ENCODE results near the gene DNASE1L2.
A peak's percentile ranks its signal among the peaks of the same experiment; 100 is the strongest.
"Not testable (repeated sequence)": the region's sequence is repeated elsewhere in the genome, so short reads cannot be mapped to it uniquely, and the experiment has no call there.

Gene DNASE1L2

DNA sequence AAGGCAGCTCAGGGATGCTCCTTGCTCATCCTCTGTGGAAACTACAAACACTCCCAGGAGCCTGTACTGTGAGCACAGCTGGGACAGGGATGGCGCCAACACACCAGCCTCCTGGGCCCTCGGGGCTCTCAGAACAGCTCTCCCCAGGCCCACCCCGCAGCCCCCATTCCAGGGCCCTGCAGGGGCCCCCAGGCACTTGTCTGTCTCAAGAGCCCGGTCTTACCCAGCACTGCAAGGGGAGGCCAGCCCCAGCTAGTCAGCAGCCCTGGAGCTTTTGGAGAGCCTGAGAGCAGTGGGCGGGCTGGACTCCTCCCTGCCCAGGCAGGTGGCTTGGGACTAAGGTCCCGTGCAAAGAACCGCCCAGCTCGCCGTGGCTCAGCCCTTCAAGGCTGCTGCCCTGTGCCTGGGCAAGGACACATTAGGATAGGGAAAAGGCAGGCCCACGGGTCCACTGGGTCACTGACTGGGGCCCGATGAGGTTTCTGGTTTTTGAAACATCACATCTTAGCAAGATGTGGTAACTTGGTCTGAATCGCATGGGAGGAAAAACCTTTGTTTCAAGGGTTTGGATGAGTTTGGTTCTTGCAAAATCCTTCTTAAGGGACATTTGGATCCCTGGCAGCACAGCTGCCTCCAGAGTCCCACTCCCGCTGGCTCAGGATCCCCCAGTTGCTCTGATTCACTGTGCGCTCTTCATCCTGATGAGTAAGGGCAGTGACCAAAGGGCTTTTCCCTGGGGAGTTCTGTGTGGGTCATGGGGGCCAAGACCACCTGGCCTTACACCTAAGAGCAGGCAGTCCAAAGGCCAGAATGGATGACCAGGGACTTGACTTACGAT, 2.8 kb downstream of the DNASE1L2 start:
- Mint-ChIP-seq H3K27me3 (no peaks in the 10 kb centered on the region), H3K4me3 (no peak overlapping the region), H3K36me3 (peaks cover 2% of the 10 kb centered on the region), H3K9me3 (no peaks in the 10 kb centered on the region), H3K27ac (no peak overlapping the region), H3K4me1 (no peaks in the 10 kb centered on the region)

DNA sequence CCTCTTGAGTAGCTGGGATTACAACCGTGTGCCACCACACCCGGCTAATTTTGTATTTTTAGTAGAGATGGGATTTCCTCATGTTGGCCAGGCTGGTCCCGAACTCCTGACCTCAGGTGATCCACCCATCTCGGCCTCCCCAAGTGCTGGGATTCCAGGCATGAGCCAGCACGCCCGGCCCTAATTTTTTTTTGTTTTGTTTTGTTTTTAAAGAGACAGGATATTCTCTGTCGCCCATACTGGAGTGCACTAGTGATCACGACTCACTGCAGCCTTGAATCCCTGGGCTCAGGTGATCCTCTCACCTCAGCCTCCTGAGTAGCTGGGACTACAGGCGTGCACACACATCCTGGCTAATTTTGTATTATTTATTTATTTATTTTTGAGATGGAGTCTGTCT, 4.1 kb downstream of the DNASE1L2 start:
- H3K4me1 Mint-ChIP-seq, H3K4me3 Mint-ChIP-seq, H3K36me3 Mint-ChIP-seq, H3K9me3 Mint-ChIP-seq, H3K27ac Mint-ChIP-seq, H3K27me3 Mint-ChIP-seq: not testable (repeated sequence)

- Mint-ChIP-seq H3K36me3 (peaks cover 2% of the 10 kb centered on the region), H3K27me3 (no peaks in the 10 kb centered on the region), H3K9me3 (no peaks in the 10 kb centered on the region), H3K4me1 (no peaks in the 10 kb centered on the region), H3K27ac (no peak overlapping the region), H3K4me3 (no peak overlapping the region)
Observed at GRCh38 chr16:2242598-2242997, 6.4 kb downstream of the DNASE1L2 start.

DNA sequence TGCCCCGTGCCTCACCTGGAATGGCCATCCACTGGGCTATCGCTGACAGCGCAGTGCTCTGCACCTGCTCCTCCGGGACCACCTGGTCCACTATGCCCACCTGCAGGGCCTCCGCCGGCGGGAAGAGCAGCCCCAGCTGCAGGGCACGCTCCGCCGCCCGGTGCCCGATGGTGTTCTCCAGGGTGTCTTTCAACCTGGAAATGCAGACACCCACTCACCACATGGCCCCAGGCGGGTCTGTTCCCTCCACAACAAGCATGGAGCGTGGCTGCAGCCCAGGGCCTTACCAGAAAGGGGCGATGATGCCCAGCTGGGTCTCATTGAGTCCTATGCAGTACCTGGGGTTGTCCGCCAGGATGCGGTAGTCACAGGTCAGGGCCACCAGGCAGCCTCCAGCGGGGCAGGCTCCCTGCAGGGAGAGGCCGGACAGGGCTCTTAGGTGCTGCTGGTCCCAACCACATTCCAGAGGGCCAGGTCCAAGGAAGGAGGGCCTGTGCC, 6.8 kb downstream of the DNASE1L2 start:
- H3K36me3 Mint-ChIP-seq = peaks cover 2% of the 10 kb centered on the region
- no peaks in the 10 kb centered on the region for H3K27me3 Mint-ChIP-seq
- H3K4me1 Mint-ChIP-seq = no peaks in the 10 kb centered on the region
- H3K4me3 Mint-ChIP-seq = no peak overlapping the region
- H3K27ac Mint-ChIP-seq = no peak overlapping the region
- H3K9me3 Mint-ChIP-seq = no peaks in the 10 kb centered on the region

DNA sequence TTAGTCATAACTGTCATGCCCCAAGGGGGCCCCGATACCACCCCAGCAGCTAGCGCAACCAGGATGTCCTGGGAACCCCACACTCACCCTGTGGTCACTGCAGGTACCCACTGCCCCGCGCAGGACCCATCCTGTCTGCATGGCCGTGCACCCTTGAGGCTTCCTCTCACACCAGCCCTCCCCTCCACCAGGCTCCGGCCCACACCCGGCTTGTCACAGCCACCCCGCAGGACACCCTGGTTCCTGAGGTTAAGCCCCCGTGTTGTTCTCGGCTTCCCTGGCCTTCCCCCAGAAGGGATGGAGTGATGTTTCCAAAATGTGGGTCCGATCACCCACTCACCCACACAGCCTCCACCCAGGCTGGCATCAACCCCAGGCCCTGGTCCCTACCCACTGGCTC, 7.5 kb downstream of the DNASE1L2 start:
- Mint-ChIP-seq H3K4me1 (no peaks in the 10 kb centered on the region), H3K27me3 (no peaks in the 10 kb centered on the region), H3K36me3 (peaks cover 2% of the 10 kb centered on the region), H3K4me3 (no peak overlapping the region), H3K9me3 (no peaks in the 10 kb centered on the region), H3K27ac (no peak overlapping the region)

DNA sequence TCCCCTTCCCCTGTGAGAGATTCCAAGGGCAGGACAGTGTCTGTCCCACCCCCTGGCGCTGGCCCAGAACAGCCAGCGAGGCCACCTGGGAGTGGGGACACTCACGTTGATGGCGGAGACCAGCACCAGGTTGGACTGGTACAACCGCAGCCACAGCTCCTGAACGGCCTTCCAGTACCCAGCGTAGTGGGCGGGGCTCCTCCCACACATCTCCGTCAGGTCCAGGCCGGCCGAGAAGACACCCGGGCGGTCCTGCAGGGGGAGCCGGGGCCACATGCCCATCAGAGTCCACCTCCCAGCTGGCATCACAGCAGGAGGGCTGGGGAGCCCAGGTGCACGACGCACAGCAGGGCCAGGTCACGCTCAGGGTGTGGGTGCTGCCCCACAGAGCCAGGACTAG, 8.1 kb downstream of the DNASE1L2 start:
- Mint-ChIP-seq H3K9me3 (no peaks in the 10 kb centered on the region), H3K4me3 (no peak overlapping the region), H3K27me3 (no peaks in the 10 kb centered on the region), H3K36me3 (peaks cover 2% of the 10 kb centered on the region), H3K4me1 (no peaks in the 10 kb centered on the region), H3K27ac (no peak overlapping the region)

DNA sequence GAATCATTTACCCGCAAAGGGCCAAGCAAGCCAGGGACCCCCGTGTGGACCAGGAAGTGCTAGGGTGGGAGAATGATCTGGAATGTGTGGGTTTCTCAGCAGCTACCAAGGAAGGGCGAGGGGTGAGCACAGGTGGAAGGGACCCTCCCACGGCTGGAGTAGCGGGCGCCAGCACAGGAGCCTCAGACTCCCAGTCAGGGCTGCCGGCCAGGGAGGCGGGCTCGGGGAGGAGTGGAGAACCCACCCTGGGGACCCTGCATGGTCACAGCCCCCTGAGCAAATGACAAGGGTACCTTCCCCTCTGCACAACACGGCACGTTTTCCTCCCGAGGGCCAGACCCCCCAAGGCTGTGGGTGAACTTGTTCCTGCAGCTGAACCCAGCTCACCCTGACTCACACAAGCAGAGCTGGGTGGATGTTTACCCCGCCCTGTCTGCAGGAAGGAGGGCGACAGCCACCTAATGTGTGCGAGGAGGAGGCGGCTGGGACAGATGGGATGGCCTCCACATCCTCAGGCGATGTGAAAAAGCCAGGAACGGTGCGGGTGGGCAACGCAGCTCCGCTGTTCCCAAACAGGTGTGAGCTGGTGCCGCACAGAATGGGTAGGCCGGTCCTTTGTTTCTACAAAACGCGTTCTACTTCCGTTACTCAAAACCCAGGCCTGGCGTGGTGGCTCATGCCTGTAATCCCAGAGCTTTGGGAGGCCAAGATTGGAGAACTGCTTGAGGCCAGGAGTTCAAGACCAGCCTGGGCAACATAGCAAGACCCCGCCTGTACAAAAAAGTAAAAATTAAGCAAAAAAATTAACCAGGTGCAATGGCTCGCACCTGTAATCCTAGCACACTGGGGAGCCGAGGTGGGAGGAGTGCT, 8.9 kb downstream of the DNASE1L2 start:
- Mint-ChIP-seq H3K4me3 (no peak overlapping the region), H3K4me1 (no peaks in the 10 kb centered on the region), H3K27ac (no peak overlapping the region), H3K9me3 (no peaks in the 10 kb centered on the region), H3K36me3 (peaks cover 2% of the 10 kb centered on the region), H3K27me3 (no peaks in the 10 kb centered on the region)

DNA sequence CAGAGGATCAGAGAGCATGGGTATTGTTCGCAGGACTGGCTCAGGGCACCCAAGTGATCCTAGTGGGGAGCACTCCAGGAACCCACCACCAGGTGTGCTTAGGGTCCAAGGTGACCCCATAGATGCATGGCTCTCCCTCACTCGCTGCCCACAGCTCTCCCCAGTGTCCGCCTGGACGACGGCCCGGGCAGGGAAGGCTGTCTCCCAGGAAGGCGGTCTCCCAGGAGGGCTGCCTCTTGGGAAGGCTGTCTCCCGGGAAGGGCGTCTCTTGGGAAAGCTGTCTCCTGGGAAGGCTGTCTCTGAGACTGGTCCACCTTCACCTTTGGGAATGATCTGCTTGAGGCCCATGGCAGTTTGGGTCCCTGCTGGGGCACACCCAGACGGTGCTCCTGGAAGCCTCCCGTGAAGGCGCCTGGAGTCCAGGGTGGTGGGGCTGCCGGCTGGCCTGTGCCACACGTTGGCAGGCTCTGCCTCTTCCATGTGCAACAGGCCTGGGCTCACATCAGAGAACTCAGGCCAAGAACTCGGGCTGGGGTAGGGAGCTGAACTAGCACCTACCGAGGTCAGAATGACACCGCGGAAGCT, 10.1 kb downstream of the DNASE1L2 start:
- Mint-ChIP-seq H3K27ac (no peak overlapping the region), H3K27me3 (no peaks in the 10 kb centered on the region), H3K4me3 (no peak overlapping the region), H3K9me3 (no peaks in the 10 kb centered on the region), H3K4me1 (peaks cover 7% of the 10 kb centered on the region), H3K36me3 (peaks cover 2% of the 10 kb centered on the region)

DNA sequence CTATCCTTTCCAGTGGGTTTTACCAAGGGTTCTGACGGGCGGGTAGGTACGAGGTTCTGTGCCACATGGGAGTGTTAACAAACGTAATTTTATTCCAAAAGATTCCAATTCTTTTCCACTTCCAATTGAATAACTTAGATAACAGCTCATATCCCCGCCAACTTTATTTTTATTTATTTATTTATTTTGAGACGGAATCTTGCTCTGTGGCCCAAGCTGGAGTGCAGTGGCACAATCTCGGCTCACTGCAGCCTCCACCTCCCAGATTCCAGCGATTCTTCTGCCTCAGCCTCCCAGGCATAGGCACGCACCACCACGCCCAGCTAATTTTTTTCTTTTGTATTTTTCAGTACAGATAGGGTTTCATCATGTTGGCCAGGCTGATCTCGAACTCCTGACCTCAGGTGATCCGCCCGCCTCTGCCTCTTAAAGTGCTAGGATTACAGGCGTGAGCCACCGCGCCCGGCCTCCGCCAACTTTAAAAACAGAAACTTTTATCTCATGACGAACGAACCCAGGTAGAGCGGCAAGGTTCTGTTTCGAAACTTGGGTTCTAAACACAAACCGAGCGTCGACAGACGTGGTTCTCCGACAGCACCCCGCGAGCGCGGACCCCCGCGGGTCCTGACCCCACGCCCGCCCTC, 14.5 kb downstream of the DNASE1L2 start:
- Mint-ChIP-seq H3K27me3 (no peaks in the 10 kb centered on the region), H3K27ac (peak overlapping the region; percentile 90), H3K4me1 (peaks cover 10% of the 10 kb centered on the region), H3K9me3 (no peaks in the 10 kb centered on the region), H3K4me3 (peak overlapping the region; percentile 91), H3K36me3 (peaks cover 5% of the 10 kb centered on the region)

- peaks cover 7% of the 10 kb centered on the region for H3K36me3 Mint-ChIP-seq
- H3K4me1 Mint-ChIP-seq = peaks cover 11% of the 10 kb centered on the region
- H3K27ac Mint-ChIP-seq = peak within 1 kb of the TSS; percentile 90
Observed at GRCh38 chr16:2251296-2252111, 15.3 kb downstream of the DNASE1L2 start, which contains the start of gene ECI1. Gene ECI1, minus strand, starts transcription at chr16:2251587. Its CDS starts 21 bp downstream, at chr16:2251566.

DNA sequence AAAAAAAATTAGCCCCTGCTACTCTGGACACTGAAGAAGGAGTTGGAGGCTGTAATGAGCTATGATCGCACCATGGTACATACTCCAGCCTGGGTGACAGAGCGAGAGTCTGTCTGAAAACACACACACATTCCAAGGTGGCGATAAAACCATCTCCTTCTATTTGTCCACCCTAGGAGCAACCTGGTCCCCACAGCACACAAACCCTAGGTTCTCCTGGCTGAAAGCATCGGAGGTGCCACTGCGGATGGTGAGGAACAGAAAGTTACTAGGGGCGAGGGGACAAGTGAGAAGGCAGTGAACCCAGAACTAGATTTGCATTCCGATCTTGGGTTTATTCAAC, 16.5 kb downstream of the DNASE1L2 start:
- Mint-ChIP-seq H3K27ac (no peak overlapping the region), H3K27me3 (no peaks in the 10 kb centered on the region), H3K4me1 (peaks cover 13% of the 10 kb centered on the region), H3K36me3 (peaks cover 10% of the 10 kb centered on the region), H3K4me3 (no peak overlapping the region), H3K9me3 (no peaks in the 10 kb centered on the region)

More at GRCh38 chr16:2251296-2252111, 15.3 kb downstream of the DNASE1L2 start, which contains the start of gene ECI1:
- Mint-ChIP-seq H3K9me3 (no peaks in the 10 kb centered on the region), H3K4me3 (peak within 1 kb of the TSS; percentile 91), H3K27me3 (no peaks in the 10 kb centered on the region)

DNA sequence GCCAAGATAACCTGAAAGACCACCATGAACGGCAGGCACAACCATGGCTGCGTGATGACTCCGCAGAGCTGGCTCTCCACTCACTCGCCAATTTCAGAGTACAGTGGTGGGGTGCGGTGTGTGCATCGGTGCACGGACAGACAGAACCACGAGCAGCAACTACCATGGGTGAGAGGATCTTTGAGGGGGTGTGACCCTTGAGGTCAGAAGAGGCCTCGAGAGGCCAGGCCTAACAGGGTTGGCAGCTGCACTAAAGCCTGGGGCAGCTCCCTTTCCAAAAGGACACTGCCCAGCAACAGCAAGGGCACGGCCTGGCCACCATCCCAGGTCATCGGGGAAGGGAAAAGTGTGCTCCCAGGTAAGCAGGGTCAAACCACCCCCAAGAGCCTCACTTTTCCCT, 17.0 kb downstream of the DNASE1L2 start:
- Mint-ChIP-seq H3K4me3 (no peak overlapping the region), H3K27ac (peak overlapping the region; percentile 17), H3K9me3 (no peaks in the 10 kb centered on the region), H3K36me3 (peaks cover 11% of the 10 kb centered on the region), H3K4me1 (peaks cover 13% of the 10 kb centered on the region), H3K27me3 (no peaks in the 10 kb centered on the region)

GRCh38 chr16:2256531-2257140, 20.4 kb downstream of the DNASE1L2 start:
- H3K27me3 Mint-ChIP-seq = no peaks in the 10 kb centered on the region
- peaks cover 6% of the 10 kb centered on the region for H3K4me1 Mint-ChIP-seq
- H3K9me3 Mint-ChIP-seq = no peaks in the 10 kb centered on the region
- H3K27ac Mint-ChIP-seq = peak overlapping the region; percentile 51
- no peak overlapping the region for H3K4me3 Mint-ChIP-seq
- peaks cover 14% of the 10 kb centered on the region for H3K36me3 Mint-ChIP-seq

DNA sequence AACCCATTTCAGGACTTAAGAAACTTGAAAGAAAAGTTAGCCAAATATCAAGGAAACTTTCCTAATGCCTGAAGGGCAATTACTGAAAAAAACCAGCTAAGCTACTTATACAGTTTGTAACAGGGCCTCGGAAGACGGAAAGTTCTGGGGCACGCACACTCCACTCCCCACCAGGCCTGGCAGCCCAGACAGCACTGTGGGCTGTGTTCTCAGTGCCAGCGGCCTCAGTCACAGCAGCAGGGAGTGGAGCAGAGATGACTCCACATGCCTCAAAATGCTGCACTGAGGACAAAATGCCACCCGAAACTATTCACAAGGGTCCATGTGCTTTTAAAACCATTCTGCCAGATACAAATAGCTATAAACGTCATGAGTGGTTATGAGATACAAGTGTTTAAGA, 21.5 kb downstream of the DNASE1L2 start:
- no peak overlapping the region for H3K27ac Mint-ChIP-seq
- no peaks in the 10 kb centered on the region for H3K9me3 Mint-ChIP-seq
- H3K27me3 Mint-ChIP-seq = no peaks in the 10 kb centered on the region
- H3K36me3 Mint-ChIP-seq = peaks cover 16% of the 10 kb centered on the region
- peaks cover 6% of the 10 kb centered on the region for H3K4me1 Mint-ChIP-seq
- no peak overlapping the region for H3K4me3 Mint-ChIP-seq

All from activated naive CD4-positive, alpha-beta T cell treated with anti-CD3 and anti-CD28 coated beads, Interleukin-2, amount 50 U/mL, for 24 hours (primary cell).